Measurements from ENCODE around the gene CCNE1. TPM values are rescaled to one million over a fixed set of nuclear protein-coding genes. Genes with fewer than 3 reads are reported as not detected.

CCNE1 gene
- total RNA-seq, result 7.6 to 13.4 TPM (median 8.2 TPM) in 3 replicates
- long read RNA-seq, transcript CCNE1-201 (12 exons, 2,043 nt), result major isoform, 12 of 17 reads
- long read RNA-seq, partial matches to known transcripts, result 0 of 17 reads
- long read RNA-seq, other reads (novel, unspliced or antisense), result 5 of 17 reads

DNA sequence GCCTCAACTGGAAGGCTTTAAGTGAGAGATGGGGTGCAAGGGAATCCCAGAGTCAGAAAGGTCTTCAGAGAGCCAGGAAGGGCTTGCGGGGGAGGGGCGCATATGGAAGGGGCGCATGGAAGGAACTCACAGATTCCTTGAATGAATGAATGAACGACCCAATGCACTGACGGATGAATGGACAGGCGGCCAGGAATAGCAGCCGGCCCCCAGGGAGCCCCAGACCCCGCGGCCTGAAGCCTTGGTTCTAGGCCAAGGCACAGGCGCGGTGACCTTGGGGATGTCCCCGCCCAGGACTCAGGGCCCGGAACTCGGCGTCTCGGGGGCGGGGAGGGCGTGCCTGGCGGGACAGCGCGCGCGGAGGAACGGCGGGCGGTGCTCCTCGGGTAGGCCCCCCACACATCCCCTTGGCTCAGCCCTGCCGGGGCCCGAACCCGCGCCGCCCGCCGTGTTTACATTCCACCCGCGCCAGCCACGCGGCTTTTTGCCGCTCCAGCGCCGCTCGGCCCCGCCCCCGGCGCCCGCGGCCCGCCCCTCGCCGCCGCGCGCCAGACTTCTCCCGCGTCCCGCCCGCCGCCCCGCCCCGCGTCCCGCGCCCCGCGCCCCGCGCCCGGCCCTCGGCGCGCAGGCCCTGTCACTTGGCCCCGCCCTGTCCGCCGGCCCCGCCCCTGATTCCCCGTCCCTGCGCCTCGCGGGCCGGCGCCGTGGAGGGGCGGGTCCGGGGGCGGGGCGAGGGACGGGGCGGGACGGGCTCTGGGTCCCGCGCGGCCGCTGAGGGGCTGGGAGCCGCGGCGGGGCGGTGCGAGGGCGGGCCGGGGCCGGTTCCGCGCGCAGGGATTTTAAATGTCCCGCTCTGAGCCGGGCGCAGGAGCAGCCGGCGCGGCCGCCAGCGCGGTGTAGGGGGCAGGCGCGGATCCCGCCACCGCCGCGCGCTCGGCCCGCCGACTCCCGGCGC is at the start of gene CCNE1:
Gene CCNE1, plus strand, starts transcription at position 867 of the 955 bp plus-strand sequence. CDS start 565 bp downstream, outside the sequence.
- H3K36me3 Mint-ChIP-seq (ENCODE audit: low read depth), result no peaks in the 10 kb centered on the region
- no peaks in the 10 kb centered on the region for H3K9me3 Mint-ChIP-seq (ENCODE audit: low read depth)
- H3K4me3 Mint-ChIP-seq (ENCODE audit: unreplicated experiment), result peak within 1 kb of the TSS; percentile 77
- peak; percentile 82 for DNase-seq (ENCODE audit: low spot score)
- H3K27ac Mint-ChIP-seq (ENCODE audit: unreplicated experiment), result peak within 1 kb of the TSS; percentile 72
- no peaks in the 10 kb centered on the region for H3K27me3 Mint-ChIP-seq (ENCODE audit: low read depth)
- peaks cover 4% of the 10 kb centered on the region for H3K4me1 Mint-ChIP-seq (ENCODE audit: low read depth)
- TF ChIP-seq, protein P1, sequence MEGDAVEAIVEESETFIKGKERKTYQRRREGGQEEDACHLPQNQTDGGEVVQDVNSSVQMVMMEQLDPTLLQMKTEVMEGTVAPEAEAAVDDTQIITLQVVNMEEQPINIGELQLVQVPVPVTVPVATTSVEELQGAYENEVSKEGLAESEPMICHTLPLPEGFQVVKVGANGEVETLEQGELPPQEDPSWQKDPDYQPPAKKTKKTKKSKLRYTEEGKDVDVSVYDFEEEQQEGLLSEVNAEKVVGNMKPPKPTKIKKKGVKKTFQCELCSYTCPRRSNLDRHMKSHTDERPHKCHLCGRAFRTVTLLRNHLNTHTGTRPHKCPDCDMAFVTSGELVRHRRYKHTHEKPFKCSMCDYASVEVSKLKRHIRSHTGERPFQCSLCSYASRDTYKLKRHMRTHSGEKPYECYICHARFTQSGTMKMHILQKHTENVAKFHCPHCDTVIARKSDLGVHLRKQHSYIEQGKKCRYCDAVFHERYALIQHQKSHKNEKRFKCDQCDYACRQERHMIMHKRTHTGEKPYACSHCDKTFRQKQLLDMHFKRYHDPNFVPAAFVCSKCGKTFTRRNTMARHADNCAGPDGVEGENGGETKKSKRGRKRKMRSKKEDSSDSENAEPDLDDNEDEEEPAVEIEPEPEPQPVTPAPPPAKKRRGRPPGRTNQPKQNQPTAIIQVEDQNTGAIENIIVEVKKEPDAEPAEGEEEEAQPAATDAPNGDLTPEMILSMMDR (IDR thresholded peaks at IDR 0.05), result no peak

DNA sequence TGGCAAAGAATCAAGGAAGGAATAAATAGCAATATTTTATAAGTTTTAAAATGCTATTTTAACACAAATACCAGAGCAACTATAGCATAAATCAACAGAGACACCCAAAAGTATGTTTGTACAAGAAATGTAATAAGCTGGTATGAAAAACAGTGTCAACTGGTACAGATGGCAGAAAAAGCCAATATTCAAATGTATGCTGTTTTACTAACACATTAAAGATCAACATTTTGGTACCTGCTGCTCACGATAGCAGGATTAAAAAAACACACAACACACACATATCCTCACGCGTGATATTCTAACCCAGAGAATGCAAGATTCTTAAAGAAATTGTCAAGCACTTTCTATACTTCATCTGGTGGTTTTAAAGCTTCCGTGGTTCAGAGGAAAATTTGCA is 48.6 kb upstream of the CCNE1 start:
- H3K9me3 Mint-ChIP-seq (ENCODE audit: low read depth), result no peaks in the 10 kb centered on the region
- no peak for DNase-seq (ENCODE audit: low spot score)
- no peak overlapping the region for H3K27ac Mint-ChIP-seq (ENCODE audit: unreplicated experiment)
- TF ChIP-seq, protein P1 (IDR thresholded peaks at IDR 0.05), result no peak
- H3K4me3 Mint-ChIP-seq (ENCODE audit: unreplicated experiment), result no peak overlapping the region
- no peaks in the 10 kb centered on the region for H3K36me3 Mint-ChIP-seq (ENCODE audit: low read depth)
- H3K27me3 Mint-ChIP-seq (ENCODE audit: low read depth), result peaks cover 18% of the 10 kb centered on the region
- H3K4me1 Mint-ChIP-seq (ENCODE audit: low read depth), result no peaks in the 10 kb centered on the region

DNA sequence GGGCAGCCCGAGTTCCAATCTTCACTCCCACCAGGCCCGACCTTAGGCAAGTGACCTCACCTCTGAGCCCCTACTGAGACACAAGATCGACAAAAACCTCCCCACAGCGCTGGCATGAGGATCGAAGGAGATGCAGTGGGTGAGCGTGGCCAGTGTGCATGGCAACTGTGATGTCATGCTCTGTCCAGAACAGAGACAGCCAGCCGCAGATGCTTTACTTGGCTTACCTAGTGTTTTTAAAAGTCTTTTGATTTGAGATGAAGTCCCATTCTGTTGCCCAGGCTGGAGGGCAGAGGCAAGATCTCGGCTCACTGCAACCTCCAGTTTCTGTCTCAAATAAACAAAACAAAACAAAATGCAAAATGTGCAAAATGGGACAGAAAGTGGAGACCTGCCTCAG is 47.4 kb upstream of the CCNE1 start:
- peaks cover 19% of the 10 kb centered on the region for H3K27me3 Mint-ChIP-seq (ENCODE audit: low read depth)
- H3K9me3 Mint-ChIP-seq (ENCODE audit: low read depth), result no peaks in the 10 kb centered on the region
- DNase-seq (ENCODE audit: low spot score), result no peak
- H3K27ac Mint-ChIP-seq (ENCODE audit: unreplicated experiment), result no peak overlapping the region
- H3K4me3 Mint-ChIP-seq (ENCODE audit: unreplicated experiment), result no peak overlapping the region
- TF ChIP-seq, protein P1 (IDR thresholded peaks at IDR 0.05), result no peak
- no peaks in the 10 kb centered on the region for H3K4me1 Mint-ChIP-seq (ENCODE audit: low read depth)
- H3K36me3 Mint-ChIP-seq (ENCODE audit: low read depth), result no peaks in the 10 kb centered on the region

DNA sequence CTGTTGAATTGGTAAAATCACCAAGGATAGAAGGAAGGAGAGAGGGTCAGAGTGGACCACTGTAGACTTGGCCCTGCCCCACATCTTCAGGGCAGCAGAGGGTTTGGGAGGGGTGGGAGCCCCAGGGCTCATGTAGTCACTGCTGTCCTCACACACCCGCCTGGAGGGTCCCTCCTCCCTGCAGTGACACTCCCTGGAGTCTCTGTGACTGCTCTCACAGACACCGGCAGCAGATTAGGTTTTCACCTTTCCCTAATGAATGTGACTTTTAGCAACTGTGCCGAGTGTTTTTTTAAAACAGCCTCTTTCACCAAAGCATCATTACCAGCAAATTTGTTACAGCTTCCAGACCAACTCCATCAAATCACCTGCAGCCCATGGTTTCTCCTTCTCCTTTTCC is 45.7 kb upstream of the CCNE1 start:
- TF ChIP-seq, protein P1 (IDR thresholded peaks at IDR 0.05), result no peak
- no peaks in the 10 kb centered on the region for H3K9me3 Mint-ChIP-seq (ENCODE audit: low read depth)
- H3K4me3 Mint-ChIP-seq (ENCODE audit: unreplicated experiment), result no peak overlapping the region
- H3K27ac Mint-ChIP-seq (ENCODE audit: unreplicated experiment), result no peak overlapping the region
- peaks cover 19% of the 10 kb centered on the region for H3K27me3 Mint-ChIP-seq (ENCODE audit: low read depth)
- no peak for DNase-seq (ENCODE audit: low spot score)
- no peaks in the 10 kb centered on the region for H3K4me1 Mint-ChIP-seq (ENCODE audit: low read depth)
- H3K36me3 Mint-ChIP-seq (ENCODE audit: low read depth), result no peaks in the 10 kb centered on the region

DNA sequence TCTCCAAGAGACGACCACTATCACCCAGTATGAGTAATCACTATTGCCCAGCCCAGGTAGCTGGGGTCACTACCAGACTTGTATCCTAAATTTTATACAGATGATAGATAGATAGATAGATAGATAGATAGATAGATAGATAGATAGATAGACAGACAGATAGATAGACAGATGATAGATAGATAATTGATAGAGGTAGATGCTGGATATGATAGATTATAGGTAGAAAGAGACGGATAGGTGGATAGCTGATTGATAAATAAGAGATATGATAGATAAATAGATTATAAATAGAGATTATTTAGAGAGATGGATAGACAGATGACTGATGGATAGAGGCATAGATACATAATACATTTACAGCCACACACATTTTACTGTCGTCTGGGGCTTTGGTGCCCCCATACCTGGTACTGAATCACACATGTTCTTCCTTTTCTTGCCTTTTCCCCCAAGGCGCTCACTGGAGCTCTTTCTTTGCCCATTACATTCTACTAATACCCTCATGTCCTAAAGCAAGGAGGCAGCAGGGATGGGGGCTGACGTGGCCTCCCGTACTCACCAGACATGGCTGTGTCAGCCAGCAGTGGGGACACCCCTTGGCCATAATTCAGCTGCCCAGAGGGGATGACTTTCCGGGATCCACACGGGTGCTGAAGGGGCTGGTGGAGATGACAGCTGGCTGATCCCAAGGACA is 44.6 kb upstream of the CCNE1 start:
- peaks cover 14% of the 10 kb centered on the region for H3K27me3 Mint-ChIP-seq (ENCODE audit: low read depth)
- no peak for DNase-seq (ENCODE audit: low spot score)
- no peaks in the 10 kb centered on the region for H3K9me3 Mint-ChIP-seq (ENCODE audit: low read depth)
- H3K27ac Mint-ChIP-seq (ENCODE audit: unreplicated experiment), result no peak overlapping the region
- TF ChIP-seq, protein P1 (IDR thresholded peaks at IDR 0.05), result no peak
- H3K36me3 Mint-ChIP-seq (ENCODE audit: low read depth), result no peaks in the 10 kb centered on the region
- H3K4me3 Mint-ChIP-seq (ENCODE audit: unreplicated experiment), result no peak overlapping the region
- H3K4me1 Mint-ChIP-seq (ENCODE audit: low read depth), result peaks cover 3% of the 10 kb centered on the region
